SH-SY5Y (cell line): ENCODE results near the gene FHL1.

Experiments
- GATA2 ChIP-seq: IDR thresholded peaks from 2 replicates; pipeline ENCODE4 v1.6.1; 2011; ENCODE audit warnings: mild to moderate bottlenecking, low read depth, low read length
- GATA3 ChIP-seq: IDR thresholded peaks from 2 replicates; pipeline ENCODE4 v1.6.1; 2011; ENCODE audit warnings: low read depth, mild to moderate bottlenecking, low read length, moderate library complexity

GRCh38 chrX:136121788-136122187, 25.5 kb upstream of the FHL1 start:
- TF ChIP-seq GATA3 (no peak), GATA2 (no peak)
